SKM-1 (cell line): ENCODE results near the gene NTRK2.

Source experiments
- DNase-seq: peaks from one replicate; lab custom pipeline; 2025; ENCODE audit not compliant: unreplicated experiment; lab: John Stamatoyannopoulos, UW

Gene NTRK2

GRCh38 chr9:84669288-84670137 lies at the start of gene NTRK2:
Gene NTRK2, plus strand, starts transcription at chr9:84669729. Its CDS starts 1,020 bp downstream, at chr9:84670749.
- DNase-seq = no peak

- no peak for DNase-seq
Observed at GRCh38 chr9:84620338-84620737, 49.2 kb upstream of the NTRK2 start.

GRCh38 chr9:84621811-84622210 lies 47.7 kb upstream of the NTRK2 start:
- DNase-seq = no peak

GRCh38 chr9:84622981-84623380 lies 46.5 kb upstream of the NTRK2 start:
- DNase-seq = no peak

- DNase-seq = no peak
Observed at GRCh38 chr9:84636436-84636835, 33.1 kb upstream of the NTRK2 start.

GRCh38 chr9:84642553-84643141 lies 26.9 kb upstream of the NTRK2 start:
- no peak for DNase-seq

GRCh38 chr9:84647699-84648098 lies 21.8 kb upstream of the NTRK2 start:
- DNase-seq = no peak

- no peak for DNase-seq
Observed at GRCh38 chr9:84652496-84653120, 16.9 kb upstream of the NTRK2 start.

- no peak for DNase-seq
Observed at GRCh38 chr9:84655447-84655846, 14.1 kb upstream of the NTRK2 start.

- no peak for DNase-seq
Observed at GRCh38 chr9:84659313-84659712, 10.2 kb upstream of the NTRK2 start.

- DNase-seq = no peak
Observed at GRCh38 chr9:84659773-84660172, 9.8 kb upstream of the NTRK2 start.

GRCh38 chr9:84667571-84668195 lies 1.8 kb upstream of the NTRK2 start:
- peak; percentile 2 for DNase-seq

GRCh38 chr9:84668196-84669012 lies 1.1 kb upstream of the NTRK2 start:
- peak; percentile 12 for DNase-seq

GRCh38 chr9:84669013-84669287 lies 579 bp upstream of the NTRK2 start:
- no peak for DNase-seq

- DNase-seq = no peak
Observed at GRCh38 chr9:84670138-84671041, 861 bp downstream of the NTRK2 start.

GRCh38 chr9:84671586-84672521 lies 2.3 kb downstream of the NTRK2 start:
- DNase-seq = no peak

- no peak for DNase-seq
Observed at GRCh38 chr9:84673806-84674205, 4.3 kb downstream of the NTRK2 start.

GRCh38 chr9:84677080-84677479 lies 7.6 kb downstream of the NTRK2 start:
- DNase-seq = no peak

- no peak for DNase-seq
Observed at GRCh38 chr9:84679571-84679970, 10.0 kb downstream of the NTRK2 start.
